ENCODE measurements around the gene GPX2. TPM values are rescaled to one million over a fixed set of nuclear protein-coding genes. Genes with fewer than 3 reads are reported as not detected.

GPX2 gene
- total and polyA plus RNA-seq, 2 donors (not counting 3 experiments of a cell fraction or from before 2014, with no cell fraction given): not detected

DNA sequence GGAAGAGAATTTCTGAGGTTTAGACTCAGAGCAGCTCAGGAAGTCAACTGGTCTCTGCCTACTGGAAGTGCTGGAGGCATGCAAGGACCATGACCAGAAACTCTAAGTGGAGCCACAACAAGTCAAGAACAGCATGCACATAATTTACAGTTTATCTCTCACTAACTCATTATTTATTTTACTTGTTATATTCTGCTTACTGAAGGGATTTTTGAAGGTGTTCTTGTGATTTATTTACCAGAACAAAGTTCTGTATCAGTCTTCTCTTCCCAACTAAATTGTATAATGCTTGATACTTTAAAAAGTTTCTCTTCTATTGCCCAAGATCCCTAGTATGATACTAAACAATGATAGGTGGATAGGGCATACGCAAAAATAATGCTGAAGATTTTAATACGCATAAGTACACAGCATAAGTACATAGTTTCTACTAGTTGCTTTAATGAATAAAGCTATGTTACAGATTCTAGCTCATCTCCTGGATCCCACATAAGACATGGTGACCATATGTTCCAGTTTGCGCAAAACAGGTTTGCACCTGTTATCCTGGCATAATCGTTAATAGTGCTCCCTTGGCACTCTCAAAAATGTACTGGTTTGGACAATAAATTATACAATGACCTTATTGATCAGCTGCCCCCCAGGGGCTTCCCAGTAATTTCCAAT lies 51.2 kb downstream of the GPX2 start:
- H2AFZ ChIP-seq (ENCODE audit: low read depth, low read length): no peak overlapping the region
- no peaks in the 10 kb centered on the region for H3K9me3 ChIP-seq (replicated peaks; ENCODE audit: control insufficient read depth, insufficient read depth, low read length)
- no peaks in the 10 kb centered on the region for H3K79me2 ChIP-seq (ENCODE audit: control insufficient read depth, insufficient read depth, low read length)
- no peaks in the 10 kb centered on the region for H3K36me3 ChIP-seq (ENCODE audit: control insufficient read depth in 2 of 2, extremely low read depth in 1 of 2, insufficient read depth in 2 of 2, low read length in 2 of 2)
- peaks cover 9 to 25% of the 10 kb centered on the region in 2 experiments for H3K27me3 ChIP-seq (ENCODE audit: control insufficient read depth in 2 of 2, insufficient read depth in 2 of 2, low read length in 2 of 2)
- intact Hi-C loops (cut with micrococcal nuclease): loop anchor here (2.0 kb wide), 3 partner anchors 69 to 221 kb away; no protein-coding TSS in a partner anchor
- TF ChIP-seq JUN (IDR thresholded peaks at IDR 0.05; ENCODE audit: borderline replicate concordance, insufficient read depth, insufficient read length, low read depth) (no peak), EZH2 (IDR thresholded peaks at IDR 0.05; ENCODE audit: borderline replicate concordance, low read depth, low read length, severe bottlenecking) (no peak), MYC (IDR thresholded peaks at IDR 0.05; ENCODE audit: low read depth, low read length) (no peak), POLR2AphosphoS5 (IDR thresholded peaks at IDR 0.05; ENCODE audit: insufficient read depth, low read depth, low read length) (no peak), POLR2A (IDR thresholded peaks at IDR 0.05; ENCODE audit: low read depth, low read length) (no peak), GATA2 (IDR thresholded peaks at IDR 0.05; ENCODE audit: insufficient read depth, insufficient read length, low read depth, low read length) (no peak), FOS (IDR thresholded peaks at IDR 0.05; ENCODE audit: borderline replicate concordance, insufficient read depth, low read length) (no peak)
- TF ChIP-seq, protein P1, sequence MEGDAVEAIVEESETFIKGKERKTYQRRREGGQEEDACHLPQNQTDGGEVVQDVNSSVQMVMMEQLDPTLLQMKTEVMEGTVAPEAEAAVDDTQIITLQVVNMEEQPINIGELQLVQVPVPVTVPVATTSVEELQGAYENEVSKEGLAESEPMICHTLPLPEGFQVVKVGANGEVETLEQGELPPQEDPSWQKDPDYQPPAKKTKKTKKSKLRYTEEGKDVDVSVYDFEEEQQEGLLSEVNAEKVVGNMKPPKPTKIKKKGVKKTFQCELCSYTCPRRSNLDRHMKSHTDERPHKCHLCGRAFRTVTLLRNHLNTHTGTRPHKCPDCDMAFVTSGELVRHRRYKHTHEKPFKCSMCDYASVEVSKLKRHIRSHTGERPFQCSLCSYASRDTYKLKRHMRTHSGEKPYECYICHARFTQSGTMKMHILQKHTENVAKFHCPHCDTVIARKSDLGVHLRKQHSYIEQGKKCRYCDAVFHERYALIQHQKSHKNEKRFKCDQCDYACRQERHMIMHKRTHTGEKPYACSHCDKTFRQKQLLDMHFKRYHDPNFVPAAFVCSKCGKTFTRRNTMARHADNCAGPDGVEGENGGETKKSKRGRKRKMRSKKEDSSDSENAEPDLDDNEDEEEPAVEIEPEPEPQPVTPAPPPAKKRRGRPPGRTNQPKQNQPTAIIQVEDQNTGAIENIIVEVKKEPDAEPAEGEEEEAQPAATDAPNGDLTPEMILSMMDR (IDR thresholded peaks at IDR 0.05; ENCODE audit: extremely low read depth in 1 of 2, insufficient read depth in 1 of 2, low read depth in 1 of 2, low read length in 2 of 2): no peak
- TF ChIP-seq, protein P2, sequence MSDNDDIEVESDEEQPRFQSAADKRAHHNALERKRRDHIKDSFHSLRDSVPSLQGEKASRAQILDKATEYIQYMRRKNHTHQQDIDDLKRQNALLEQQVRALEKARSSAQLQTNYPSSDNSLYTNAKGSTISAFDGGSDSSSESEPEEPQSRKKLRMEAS (IDR thresholded peaks at IDR 0.05; ENCODE audit: insufficient read depth, insufficient read length): no peak
- no TSS peak for BruUV-seq (replicated peaks)
- no peak for FAIRE-seq
- CTCF ChIA-PET: interaction anchor here (0.7 to 6.2 kb wide), 37 partner anchors 9 to 547 kb away, joined by 3 to 120 read pairs (median 5); partner anchors contain the start of genes FNTB, HSPA2 and SPTB
- DNase-seq (ENCODE audit: low read depth, low spot score): no peak
- no peak overlapping the region for H3K4me2 ChIP-seq (ENCODE audit: insufficient read depth, low read length)
- H3K4me3 ChIP-seq (replicated peaks in 1 of 3; ENCODE audit: insufficient read depth in 1 of 3, low read depth in 1 of 3, low read length in 3 of 3): no peak overlapping the region
- H3K9me1 ChIP-seq (replicated peaks; ENCODE audit: control insufficient read depth, extremely low read depth, insufficient read depth, low read length): no peaks in the 10 kb centered on the region
- dilution Hi-C loops (cut with MboI; ENCODE audit: extremely low pct_ligation_motif_present, low sequenced_read_pairs): no loop called here
- no peak overlapping the region for H3K27ac ChIP-seq (ENCODE audit: insufficient read depth, low read depth, low read length)
- POLR2A ChIA-PET: no interaction called here
- H4K20me1 ChIP-seq (replicated peaks; ENCODE audit: control insufficient read depth, extremely low read depth, insufficient read depth, low read length): no peaks in the 10 kb centered on the region
- no peak overlapping the region for H3K9ac ChIP-seq (replicated peaks; ENCODE audit: extremely low read depth, insufficient read depth, low read length)
- H3K4me1 ChIP-seq (ENCODE audit: control insufficient read depth, extremely low read depth, insufficient read depth, low read length): no peaks in the 10 kb centered on the region
